NCI-H1694 treated with DMSO at 0.1 percent for 48 hours (cell line): ENCODE data around the gene MLIP.

ENCODE experiments used
- DNase-seq: peaks from one replicate; lab custom pipeline; 2025; lab: John Stamatoyannopoulos, UW

Gene MLIP

GRCh38 chr6:54285595-54285994, 174.4 kb downstream of the MLIP start:
- no peak for DNase-seq

DNA sequence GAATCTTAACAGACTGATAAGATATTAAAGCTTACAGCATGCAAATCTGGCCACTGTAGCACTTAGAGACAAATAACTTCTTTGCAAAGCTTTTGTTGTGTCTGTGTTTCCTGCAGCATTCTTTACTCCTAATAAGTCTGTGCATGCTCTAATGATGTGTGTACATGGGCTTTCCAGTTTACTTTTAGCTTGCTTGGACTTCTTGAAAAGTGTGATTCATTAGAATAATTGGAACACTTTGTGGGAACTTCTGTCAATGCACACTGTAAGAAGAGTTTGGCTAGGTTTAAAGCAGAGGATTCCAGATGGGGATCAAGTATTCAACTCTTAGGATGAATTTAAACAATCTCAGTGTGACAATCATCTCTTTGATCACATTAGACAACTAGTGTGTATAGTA, 174.9 kb downstream of the MLIP start:
- DNase-seq: no peak

DNA sequence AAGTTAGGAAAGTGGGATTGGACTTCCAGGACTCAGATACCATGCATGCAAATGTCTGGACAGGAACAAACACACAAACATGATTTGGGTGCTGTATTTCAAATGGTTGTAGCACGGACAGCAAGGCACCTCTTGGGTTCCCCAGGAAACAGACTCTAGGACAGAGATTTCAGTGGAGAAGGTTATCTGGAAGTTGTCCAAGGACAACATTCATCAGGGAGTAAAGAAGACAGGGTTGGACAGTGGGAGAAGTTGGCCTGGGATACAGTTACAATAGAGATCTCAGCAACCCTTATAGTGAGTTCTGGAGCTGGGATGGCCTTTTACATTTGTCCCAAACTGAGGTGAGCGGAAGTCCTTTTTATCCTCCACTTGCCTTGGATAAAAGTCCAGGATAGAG, 177.2 kb downstream of the MLIP start:
- no peak for DNase-seq

- no peak for DNase-seq
Measured at GRCh38 chr6:54289426-54289825, 178.2 kb downstream of the MLIP start.

GRCh38 chr6:54291146-54291545, 179.9 kb downstream of the MLIP start:
- no peak for DNase-seq

DNA sequence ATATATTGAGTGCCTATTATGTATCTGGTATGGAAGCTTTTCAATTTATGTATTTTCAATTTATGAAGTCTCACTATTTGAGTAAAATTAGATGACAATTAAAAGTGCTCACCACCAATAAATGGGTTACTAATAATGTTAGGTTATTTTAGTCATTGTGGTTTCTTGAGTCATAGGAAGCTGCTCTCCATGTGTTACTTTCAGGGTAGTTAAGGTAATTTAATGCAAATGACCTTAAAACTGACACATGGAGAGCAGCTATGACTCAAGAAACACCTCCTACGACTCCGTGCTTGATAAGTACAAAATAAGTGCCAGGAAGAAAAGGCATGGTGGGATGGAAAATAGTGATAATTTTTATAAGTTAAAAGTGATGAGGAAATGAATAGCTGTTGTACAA, 180.5 kb downstream of the MLIP start:
- no peak for DNase-seq

GRCh38 chr6:54294965-54295532, 183.8 kb downstream of the MLIP start:
- no peak for DNase-seq

GRCh38 chr6:54299542-54300269, 188.5 kb downstream of the MLIP start:
- no peak for DNase-seq

DNA sequence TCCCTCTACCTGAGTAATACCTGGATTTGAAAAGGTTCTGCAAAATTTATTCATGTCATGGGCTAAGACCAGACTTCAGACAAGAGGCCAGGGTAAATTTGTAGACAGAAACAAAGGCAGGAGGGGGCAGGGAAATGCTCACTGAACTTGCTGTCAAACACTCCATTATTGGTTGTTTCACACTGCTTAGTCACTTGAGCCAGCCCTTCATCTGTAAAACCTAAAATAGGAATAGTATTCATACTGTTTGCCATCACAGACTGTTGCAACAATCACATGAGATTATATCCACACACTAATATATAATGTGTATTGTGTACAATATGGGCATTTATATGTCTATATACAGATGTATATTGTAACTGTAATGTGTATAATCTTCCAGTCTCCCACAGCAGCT, 190.5 kb downstream of the MLIP start:
- DNase-seq: no peak

- DNase-seq: no peak
Measured at GRCh38 chr6:54307439-54307910, 196.2 kb downstream of the MLIP start.

DNA sequence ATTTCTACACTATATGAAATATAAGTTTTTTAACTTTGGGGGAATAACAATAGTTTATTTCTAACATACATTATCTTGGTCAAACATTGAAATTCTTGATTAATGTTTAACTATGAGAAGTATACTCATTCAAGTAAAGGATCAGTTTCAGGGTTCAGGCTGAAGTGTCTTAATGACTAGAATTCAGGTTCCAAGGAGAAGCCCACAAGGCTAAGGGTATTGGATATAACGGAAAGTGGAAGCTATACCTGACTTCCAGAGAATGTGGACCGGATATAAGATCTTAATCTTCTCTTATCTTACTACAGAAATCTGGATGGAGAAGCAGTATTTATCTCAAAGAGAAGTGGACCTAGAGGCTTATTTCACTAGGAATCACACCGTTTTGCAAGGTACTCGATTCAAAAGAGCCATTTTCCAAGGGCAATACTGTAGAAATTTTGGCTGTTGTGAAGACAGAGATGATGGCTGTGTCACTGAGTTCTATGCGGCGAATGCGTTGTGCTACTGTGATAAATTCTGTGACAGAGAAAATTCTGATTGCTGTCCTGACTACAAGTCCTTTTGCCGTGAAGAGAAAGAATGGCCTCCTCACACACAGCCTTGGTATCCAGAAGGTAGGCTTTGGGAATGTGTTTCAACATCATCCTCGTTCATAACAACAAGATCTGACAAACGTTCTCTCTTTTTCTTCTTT, 197.2 kb downstream of the MLIP start, which contains the start of gene TINAG:
Gene TINAG (plus strand): TSS at position 153 of the 697 bp plus-strand sequence. CDS start 110 bp downstream, at position 263.
- no peak for DNase-seq

GRCh38 chr6:54308986-54309315, 197.7 kb downstream of the MLIP start:
- no peak for DNase-seq

DNA sequence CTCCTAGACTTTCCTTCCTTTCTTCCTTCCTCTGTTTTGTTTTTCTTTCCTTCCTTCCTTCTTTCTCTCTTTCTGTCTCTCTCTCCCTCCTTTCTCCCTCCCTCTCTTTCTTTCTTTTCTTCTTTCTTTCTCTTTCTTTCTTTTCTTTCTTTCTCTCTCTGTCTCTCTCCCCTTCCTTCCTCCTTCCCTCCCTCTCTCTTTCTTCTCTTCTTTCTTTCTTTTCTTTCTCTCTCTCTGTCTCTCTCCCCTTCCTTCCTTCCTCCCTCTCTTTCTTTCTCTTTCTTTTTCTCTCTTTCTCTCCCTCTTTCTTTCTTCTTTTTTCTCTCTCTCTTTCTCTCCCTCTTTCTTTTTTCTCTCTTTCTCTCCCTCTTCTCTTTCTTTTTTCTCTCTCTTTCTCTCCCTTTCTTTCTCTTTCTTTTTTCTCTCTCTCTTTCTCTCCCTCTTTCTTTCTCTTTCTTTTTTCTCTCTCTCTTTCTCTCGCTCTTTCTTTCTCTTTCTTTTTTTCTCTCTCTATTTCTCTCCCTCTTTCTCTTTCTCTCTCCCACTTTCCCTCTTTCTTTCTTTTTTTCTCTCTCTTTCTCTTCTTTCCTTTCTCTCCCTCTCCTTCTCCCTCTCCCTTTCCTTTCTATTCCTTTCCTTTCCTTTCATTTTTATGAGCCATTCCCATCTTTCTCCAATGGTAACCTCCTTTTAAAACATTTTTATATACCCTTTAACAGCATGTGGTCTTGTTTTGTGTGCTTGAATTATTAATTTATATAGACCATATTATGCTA, 199.3 kb downstream of the MLIP start:
- no peak for DNase-seq

DNA sequence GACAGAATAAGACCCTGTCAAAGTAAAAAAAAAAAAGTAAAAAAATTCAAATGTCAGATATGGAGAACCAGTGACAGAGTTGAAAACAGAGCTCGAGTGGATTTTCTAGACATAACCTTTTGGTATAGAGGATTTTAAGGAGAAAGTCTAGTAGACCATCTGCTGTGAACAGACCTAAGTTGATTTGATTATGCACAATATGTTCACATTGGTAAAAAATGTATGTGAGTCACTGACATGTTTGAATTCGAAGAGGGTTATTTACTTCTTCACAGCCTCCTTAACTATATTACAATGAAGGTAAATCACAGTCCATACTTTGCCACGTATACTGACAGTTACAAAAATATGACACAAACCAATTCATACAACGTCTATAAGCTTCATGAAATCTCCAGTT, 204.4 kb downstream of the MLIP start:
- DNase-seq: no peak
